HepG2 (cell line): ENCODE results near the gene ALDH4A1. TPM values are rescaled to one million over a fixed set of nuclear protein-coding genes. Genes with fewer than 3 reads are reported as not detected.
A peak's percentile ranks its signal among the peaks of the same experiment; 100 is the strongest.

Experiments used
- ATAC-seq: fragments of 200-7000 bp; cut with Tn5 transposase; 3 replicates; pipeline ENCODE4 v1.9.1; 2020; ENCODE audit warnings: mild to moderate bottlenecking, moderate library complexity
- BruUV-seq: library from RNA; stranded (reverse); fragments of 400-500 nt; replicated peaks from 2 replicates; lab custom pipeline; 2021; lab: Mats Ljungman, UMichigan
- CTCF ChIA-PET: fragments of 300-600 bp; formaldehyde crosslinking; extraction: SDS; loops from one replicate; lab custom pipeline; 2021; ENCODE audit warnings: low total read pairs, inconsistent platforms, low intra/inter-chr PET ratio; lab: Yijun Ruan, JAX
- POLR2A ChIA-PET: fragments of 350-600 bp; sonication (Branson Sonifier 250); formaldehyde crosslinking; loops from one replicate; lab custom pipeline; 2020; ENCODE audit warnings: antibody characterized with exemption, inconsistent platforms; lab: Yijun Ruan, JAX
- DNase-seq: peaks from one replicate; pipeline ENCODE4 v3.0.0-alpha.2; 2015; ENCODE audit warnings: low spot score
- FAIRE-seq: peaks from 3 replicates; lab custom pipeline; 2011; peaks lifted over from hg19 to GRCh38; lab: Jason Lieb, UNC
- H2AFZ ChIP-seq: one replicate; pipeline ENCODE4 v1.6.1; 2011; ENCODE audit warnings: low read length, inconsistent platforms
- H3K27ac ChIP-seq: fragments of 300-600 bp; 3 replicates; pipeline ENCODE4 v1.8.0; 2011; ENCODE audit warnings: mixed run types, mild to moderate bottlenecking, mixed read lengths, low read length, inconsistent platforms; ENCODE audit not compliant: insufficient read depth; ENCODE audit errors: extremely low read length
- H3K27me3 ChIP-seq, 2 experiments: fragments of 200-600 bp in 1 of 2; 2 replicates in 1 of 2; 3 replicates in 1 of 2; pipeline versions ENCODE4 v1.6.0 to v1.8.0; 2011; ENCODE audit warnings: low read length in 2 of 2, mild to moderate bottlenecking in 2 of 2, moderate library complexity in 2 of 2, inconsistent platforms in 1 of 2; ENCODE audit not compliant: insufficient read depth in 2 of 2, control insufficient read depth in 1 of 2
- H3K36me3 ChIP-seq, 2 experiments: fragments of 200-600 bp in 1 of 2; replicated peaks in 1 of 2; 2 replicates in 1 of 2; 3 replicates in 1 of 2; pipeline versions ENCODE4 v1.5.1 to v1.8.0; 2011; ENCODE audit warnings: low read length in 2 of 2, inconsistent platforms in 1 of 2; ENCODE audit not compliant: insufficient read depth in 2 of 2, control insufficient read depth in 1 of 2
- H3K4me1 ChIP-seq: 2 replicates; pipeline ENCODE4 v1.5.1; 2012; ENCODE audit warnings: low read length, inconsistent platforms; ENCODE audit not compliant: insufficient read depth
- H3K4me2 ChIP-seq: 2 replicates; pipeline ENCODE4 v1.6.0; 2011; ENCODE audit warnings: low read depth, low read length, inconsistent platforms
- H3K4me3 ChIP-seq, 3 experiments: fragments of 200-600 bp in 1 of 3; sonication (generic), shearing (Covaris generic) in 1 of 3; replicated peaks in 1 of 3; 2 replicates each; pipeline ENCODE4 v1.5.1; 2011 to 2016; ENCODE audit warnings: low read length in 3 of 3, inconsistent platforms in 2 of 3, low read depth in 2 of 3, mild to moderate bottlenecking in 2 of 3, control low read depth in 1 of 3, mixed read lengths in 1 of 3; ENCODE audit not compliant: insufficient read depth in 1 of 3
- H3K79me2 ChIP-seq: one replicate; pipeline ENCODE4 v1.6.1; 2011; ENCODE audit warnings: low read length, inconsistent platforms; ENCODE audit not compliant: insufficient read depth
- H3K9ac ChIP-seq: 2 replicates; pipeline ENCODE4 v1.6.0; 2011; ENCODE audit warnings: mild to moderate bottlenecking, low read depth, low read length, inconsistent platforms; ENCODE audit not compliant: insufficient read depth
- H3K9me3 ChIP-seq: 2 replicates; pipeline ENCODE4 v1.5.1; 2012; ENCODE audit warnings: mild to moderate bottlenecking, low read length
- H4K20me1 ChIP-seq: 2 replicates; pipeline ENCODE4 v1.6.0; 2011; ENCODE audit warnings: inconsistent platforms, mild to moderate bottlenecking, low read length, moderate library complexity; ENCODE audit not compliant: insufficient read depth
- AGO2 ChIP-seq: fragments of 200-400 bp; formaldehyde crosslinking; optimal IDR thresholded peaks from 2 replicates; pipeline ENCODE3; 2017; ENCODE audit warnings: mild to moderate bottlenecking, low read depth, low read length, moderate library complexity
- ATF1 ChIP-seq: IDR thresholded peaks from 2 replicates; pipeline ENCODE4 v1.6.1; 2016; ENCODE audit warnings: mild to moderate bottlenecking, control low read depth
- ATRX ChIP-seq: sonication (generic); formaldehyde crosslinking; IDR thresholded peaks from 2 replicates; pipeline ENCODE4 v1.4.0; 2020; ENCODE audit warnings: missing genetic modification reagents, borderline replicate concordance
- FOXJ3 ChIP-seq: sonication (generic); formaldehyde crosslinking; IDR thresholded peaks from 2 replicates; pipeline ENCODE4 v1.4.0; 2020; ENCODE audit warnings: missing genetic modification reagents, mild to moderate bottlenecking, borderline replicate concordance
- HCFC1 ChIP-seq: fragments of 150-350 bp; IDR thresholded peaks from 2 replicates; pipeline ENCODE4 v1.6.1; 2014; ENCODE audit warnings: low read depth, low read length
- NCOA5 ChIP-seq: sonication (generic); formaldehyde crosslinking; IDR thresholded peaks from 2 replicates; pipeline ENCODE4 v1.4.0; 2020; ENCODE audit warnings: missing genetic modification reagents
- RBFOX2 ChIP-seq: fragments of 200-400 bp; formaldehyde crosslinking; IDR thresholded peaks from 2 replicates; pipeline ENCODE4 v1.6.1; 2017; ENCODE audit warnings: low read depth, mild to moderate bottlenecking, low read length
- ZFP36L1 ChIP-seq: sonication (generic); formaldehyde crosslinking; IDR thresholded peaks from 2 replicates; pipeline ENCODE4 v1.8.0; 2022; ENCODE audit warnings: mild to moderate bottlenecking, missing genetic modification reagents, moderate library complexity
- ZNF512 ChIP-seq: sonication (generic); formaldehyde crosslinking; IDR thresholded peaks from 2 replicates; pipeline ENCODE4 v1.4.0; 2020; ENCODE audit warnings: mild to moderate bottlenecking, missing genetic modification reagents
- ZNF597 ChIP-seq: sonication (generic); formaldehyde crosslinking; IDR thresholded peaks from 2 replicates; pipeline ENCODE4 v1.5.0; 2020; ENCODE audit warnings: missing genetic modification reagents
- WGBS: methylation state at CpG from one replicate; pipeline ENCODE4 v1.1.6; 2017; ENCODE audit warnings: low lambda C conversion rate; 5-methylcytosine and 5-hydroxymethylcytosine counted together
- in situ Hi-C: cut with HindIII; loops from 2 replicates; pipeline ENCODE4 v1.10.0; 2017; ENCODE audit warnings: low pct_unique_long_range_greater_than_20kb; ENCODE audit not compliant: extremely low pct_ligation_motif_present
- intact Hi-C: fragments of 100-400 bp; cut with micrococcal nuclease; formaldehyde crosslinking; loops from one replicate; pipeline ENCODE4 v1.10.0; 2022; ENCODE audit not compliant: unreplicated experiment
- polyA plus RNA-seq, 8 experiments: library from polyadenylated mRNA; depleted of rRNA in 3 of 8; stranded (reverse) in 7 of 8; unstranded in 1 of 8; fragments of >200 nt; fragmentation: Illumina TruSeq in 4 of 8; extraction: Trizol in 4 of 8; gene quantifications; 2 replicates each; pipeline versions ENCODE4 v1.2.1 to v1.2.3, GENCODE V29; 2011 to 2016; ENCODE audit warnings: low read depth in 4 of 8, missing spikeins in 1 of 8, mixed read lengths in 1 of 8; ENCODE audit not compliant: insufficient read depth in 1 of 8
- total RNA-seq, 5 experiments: library from RNA; depleted of rRNA; stranded (reverse); fragments of >200 nt; fragmentation: Illumina TruSeq; extraction: Trizol; gene quantifications; 2 replicates each; pipeline ENCODE4 v1.2.3, GENCODE V29; 2016; ENCODE audit warnings: low read depth in 1 of 5

ALDH4A1 gene
- total and polyA plus RNA-seq, 2 of the 13 experiments (the other 11 are each of a cell fraction or from before 2014, with no cell fraction given): 76.4 to 240 TPM

- no TSS peak for BruUV-seq
- no peak for TF ChIP-seq ZFP36L1
- peak; percentile 81 for TF ChIP-seq AGO2
- peak; percentile 43; the same call in 1 of the 2 replicates for TF ChIP-seq RBFOX2
- TF ChIP-seq, all 625 proteins: peak for 2
- peaks cover 42 to 93% of the 10 kb centered on the region in 2 experiments for H3K36me3 ChIP-seq
- FAIRE-seq (no peak), DNase-seq (no peak), ATAC-seq (no peak)
- no peaks in the 10 kb centered on the region for H3K79me2 ChIP-seq
- in situ Hi-C loops (no loop called here), intact Hi-C loops (no loop called here)
- no peaks in the 10 kb centered on the region for H3K9me3 ChIP-seq
- peaks cover 25% of the 10 kb centered on the region for H4K20me1 ChIP-seq
- no peak overlapping the region for H3K4me2 ChIP-seq
- ChIA-PET POLR2A (no interaction called here), CTCF (no interaction called here)
- H3K27me3 ChIP-seq: no peaks in the 10 kb centered on the region
- no peak overlapping the region for H2AFZ ChIP-seq
- no peak overlapping the region for H3K27ac ChIP-seq
- no peak overlapping the region for H3K9ac ChIP-seq
- no peaks in the 10 kb centered on the region for H3K4me1 ChIP-seq
- no peak overlapping the region for H3K4me3 ChIP-seq
- 94% methylated on average over 29 of the region's 35 CpGs for WGBS
Observed at GRCh38 chr1:18877282-18877681, 25.1 kb downstream of the ALDH4A1 start.

- in situ Hi-C loops: no loop called here
- FAIRE-seq (no peak), ATAC-seq (no peak), DNase-seq (no peak)
- Histone ChIP-seq H3K36me3 (peaks cover 35 to 83% of the 10 kb centered on the region in 2 experiments), H3K27ac (no peak overlapping the region), H3K27me3 (no peaks in the 10 kb centered on the region), H3K9ac (no peak overlapping the region), H3K9me3 (no peaks in the 10 kb centered on the region), H2AFZ (no peak overlapping the region), H3K4me2 (no peak overlapping the region), H4K20me1 (peaks cover 29% of the 10 kb centered on the region), H3K4me1 (no peaks in the 10 kb centered on the region), H3K4me3 (no peak overlapping the region), H3K79me2 (no peaks in the 10 kb centered on the region)
- CTCF ChIA-PET: no interaction called here
- intact Hi-C loops: no loop called here
- POLR2A ChIA-PET: no interaction called here
- WGBS: 96% methylated on average over 4 of the region's 10 CpGs
- TF ChIP-seq ATF1 (no peak), NCOA5 (no peak), ZNF597 (CRISPR knock-in tag) (no peak), AGO2 (peak; percentile 65), ZNF512 (CRISPR knock-in tag) (no peak), HCFC1 (no peak), ATRX (CRISPR knock-in tag) (no peak), FOXJ3 (CRISPR knock-in tag) (no peak)
- TF ChIP-seq, all 625 proteins: peak for 1
- no TSS peak for BruUV-seq
Observed at GRCh38 chr1:18876210-18876609, 26.1 kb downstream of the ALDH4A1 start.
